ENCODE results near the gene EBI3.
"Not testable (repeated sequence)": the region's sequence is repeated elsewhere in the genome, so short reads cannot be mapped to it uniquely, and the experiment has no call there.

- TF ChIP-seq ZC3H10, ZNF70 (CRISPR knock-in tag; IDR thresholded peaks at IDR 0.05): not testable (repeated sequence)
Observed at GRCh38 chr19:4231521-4231920, 2.2 kb downstream of the EBI3 start.
